K562 (cell line): Measurements from ENCODE around the gene PRDM16.

Experiments used
- YY1 ChIP-seq, 3 experiments: IDR thresholded peaks; 2 replicates each; pipeline ENCODE4 v1.6.1; 2011; ENCODE audit warnings: low read length in 2 of 3, mild to moderate bottlenecking in 2 of 3, moderate library complexity in 2 of 3, borderline replicate concordance in 1 of 3, control low read depth in 1 of 3, low read depth in 1 of 3; ENCODE audit not compliant: insufficient read depth in 3 of 3, insufficient replicate concordance in 2 of 3, control insufficient read depth in 1 of 3, insufficient read length in 1 of 3; ENCODE audit errors: extremely low read depth in 1 of 3
- ZFP1 ChIP-seq: fragments of 450-650 bp; formaldehyde crosslinking; IDR thresholded peaks from 2 replicates; pipeline ENCODE4 v1.4.0; 2020; ENCODE audit warnings: mild to moderate bottlenecking, mixed read lengths
- ZNF232 ChIP-seq: sonication (generic); formaldehyde crosslinking; IDR thresholded peaks from 2 replicates; pipeline ENCODE4 v1.8.0; 2022; ENCODE audit warnings: mild to moderate bottlenecking, missing genetic modification reagents
- TF ChIP-seq, protein P1 (sequence below): fragments of 450-650 bp; IDR thresholded peaks from one replicate; pipeline ENCODE4 v1.6.1; 2018; ENCODE audit warnings: mild to moderate bottlenecking, moderate library complexity; ENCODE audit not compliant: partially characterized antibody

- TF ChIP-seq, protein P1, sequence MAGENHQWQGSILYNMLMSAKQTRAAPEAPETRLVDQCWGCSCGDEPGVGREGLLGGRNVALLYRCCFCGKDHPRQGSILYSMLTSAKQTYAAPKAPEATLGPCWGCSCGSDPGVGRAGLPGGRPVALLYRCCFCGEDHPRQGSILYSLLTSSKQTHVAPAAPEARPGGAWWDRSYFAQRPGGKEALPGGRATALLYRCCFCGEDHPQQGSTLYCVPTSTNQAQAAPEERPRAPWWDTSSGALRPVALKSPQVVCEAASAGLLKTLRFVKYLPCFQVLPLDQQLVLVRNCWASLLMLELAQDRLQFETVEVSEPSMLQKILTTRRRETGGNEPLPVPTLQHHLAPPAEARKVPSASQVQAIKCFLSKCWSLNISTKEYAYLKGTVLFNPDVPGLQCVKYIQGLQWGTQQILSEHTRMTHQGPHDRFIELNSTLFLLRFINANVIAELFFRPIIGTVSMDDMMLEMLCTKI, result no peak
- TF ChIP-seq ZFP1 (no peak), ZNF232 (CRISPR knock-in tag) (no peak), YY1 (IDR thresholded peaks at IDR 0.05; ENCODE audit: borderline replicate concordance in 1 of 3, control insufficient read depth in 1 of 3, extremely low read depth in 1 of 3, insufficient read depth in 3 of 3, insufficient read length in 1 of 3, insufficient replicate concordance in 2 of 3, low read depth in 1 of 3, low read length in 2 of 3) (no peak)
These were observed 100.8 kb downstream of the PRDM16 start for GRCh38 chr1:3169665-3170356.
